Measurements from ENCODE around the gene TICRR.
"Not testable (repeated sequence)": the region's sequence is repeated elsewhere in the genome, so short reads cannot be mapped to it uniquely, and the experiment has no call there.

TICRR gene

DNA sequence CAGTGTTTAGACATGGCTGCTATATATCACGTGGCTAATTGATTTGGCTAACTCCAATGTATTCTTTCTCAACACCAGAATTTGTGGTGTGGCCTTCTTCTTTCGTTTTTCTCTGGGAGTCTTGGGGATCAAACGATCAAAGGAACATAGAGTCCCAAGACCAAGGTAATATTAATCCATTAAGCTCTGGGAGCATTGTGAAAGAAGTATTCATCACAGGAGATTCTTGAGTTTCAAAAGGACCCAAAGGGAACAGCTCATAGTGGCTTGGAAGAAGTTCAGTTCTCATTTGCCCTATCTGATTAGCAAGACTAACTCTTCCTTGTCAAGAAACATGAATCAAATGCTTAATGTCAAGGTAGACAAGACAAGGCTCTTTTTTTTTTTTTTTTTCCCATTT is 32.9 kb upstream of the TICRR start:
- Histone ChIP-seq H3K36me3 (ENCODE audit: control insufficient read depth, insufficient read depth, low read length) (no peaks in the 10 kb centered on the region), H3K4me1 (no peaks in the 10 kb centered on the region), H3K9ac (no peak overlapping the region), H3K4me3 (ENCODE audit: low read depth, low read length) (no peak overlapping the region), H3K27ac (no peak overlapping the region), H3K79me2 (no peaks in the 10 kb centered on the region), H2AFZ (no peak overlapping the region), H3K9me3 (ENCODE audit: control insufficient read depth, low read length) (no peaks in the 10 kb centered on the region), H3K27me3 (ENCODE audit: control insufficient read depth, insufficient read depth, low read length) (no peaks in the 10 kb centered on the region), H3K4me2 (ENCODE audit: low read length) (no peak overlapping the region)
- TF ChIP-seq, protein P1, sequence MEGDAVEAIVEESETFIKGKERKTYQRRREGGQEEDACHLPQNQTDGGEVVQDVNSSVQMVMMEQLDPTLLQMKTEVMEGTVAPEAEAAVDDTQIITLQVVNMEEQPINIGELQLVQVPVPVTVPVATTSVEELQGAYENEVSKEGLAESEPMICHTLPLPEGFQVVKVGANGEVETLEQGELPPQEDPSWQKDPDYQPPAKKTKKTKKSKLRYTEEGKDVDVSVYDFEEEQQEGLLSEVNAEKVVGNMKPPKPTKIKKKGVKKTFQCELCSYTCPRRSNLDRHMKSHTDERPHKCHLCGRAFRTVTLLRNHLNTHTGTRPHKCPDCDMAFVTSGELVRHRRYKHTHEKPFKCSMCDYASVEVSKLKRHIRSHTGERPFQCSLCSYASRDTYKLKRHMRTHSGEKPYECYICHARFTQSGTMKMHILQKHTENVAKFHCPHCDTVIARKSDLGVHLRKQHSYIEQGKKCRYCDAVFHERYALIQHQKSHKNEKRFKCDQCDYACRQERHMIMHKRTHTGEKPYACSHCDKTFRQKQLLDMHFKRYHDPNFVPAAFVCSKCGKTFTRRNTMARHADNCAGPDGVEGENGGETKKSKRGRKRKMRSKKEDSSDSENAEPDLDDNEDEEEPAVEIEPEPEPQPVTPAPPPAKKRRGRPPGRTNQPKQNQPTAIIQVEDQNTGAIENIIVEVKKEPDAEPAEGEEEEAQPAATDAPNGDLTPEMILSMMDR (IDR thresholded peaks at IDR 0.05) = no peak

DNA sequence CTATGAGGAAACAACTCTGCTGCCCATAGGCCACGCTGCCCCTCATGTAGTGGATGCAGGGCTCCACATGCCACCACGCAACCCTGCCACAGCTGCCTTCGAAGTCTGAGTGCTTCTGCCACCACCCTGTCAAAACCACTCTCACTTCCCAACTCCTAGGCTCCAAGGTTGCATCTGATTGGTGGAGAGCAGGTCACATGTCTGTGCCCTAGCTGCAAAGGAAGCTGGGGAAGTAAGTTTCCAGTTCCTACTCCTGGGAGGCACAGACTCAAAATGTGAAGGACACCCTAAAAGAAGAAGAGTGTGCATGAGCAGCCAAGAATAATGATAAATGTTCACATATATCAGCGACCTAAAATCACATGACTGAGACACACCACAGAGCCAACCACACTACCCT is 31.9 kb upstream of the TICRR start:
- no peaks in the 10 kb centered on the region for H3K9me3 ChIP-seq (ENCODE audit: control insufficient read depth, low read length)
- no peaks in the 10 kb centered on the region for H3K27me3 ChIP-seq (ENCODE audit: control insufficient read depth, insufficient read depth, low read length)
- H2AFZ ChIP-seq = no peak overlapping the region
- no peak overlapping the region for H3K9ac ChIP-seq
- H3K4me3 ChIP-seq (ENCODE audit: low read depth, low read length) = no peak overlapping the region
- H3K4me2 ChIP-seq (ENCODE audit: low read length) = no peak overlapping the region
- H3K4me1 ChIP-seq = no peaks in the 10 kb centered on the region
- no peaks in the 10 kb centered on the region for H3K79me2 ChIP-seq
- H3K27ac ChIP-seq = no peak overlapping the region
- no peaks in the 10 kb centered on the region for H3K36me3 ChIP-seq (ENCODE audit: control insufficient read depth, insufficient read depth, low read length)
- TF ChIP-seq, protein P1 (IDR thresholded peaks at IDR 0.05) = no peak

DNA sequence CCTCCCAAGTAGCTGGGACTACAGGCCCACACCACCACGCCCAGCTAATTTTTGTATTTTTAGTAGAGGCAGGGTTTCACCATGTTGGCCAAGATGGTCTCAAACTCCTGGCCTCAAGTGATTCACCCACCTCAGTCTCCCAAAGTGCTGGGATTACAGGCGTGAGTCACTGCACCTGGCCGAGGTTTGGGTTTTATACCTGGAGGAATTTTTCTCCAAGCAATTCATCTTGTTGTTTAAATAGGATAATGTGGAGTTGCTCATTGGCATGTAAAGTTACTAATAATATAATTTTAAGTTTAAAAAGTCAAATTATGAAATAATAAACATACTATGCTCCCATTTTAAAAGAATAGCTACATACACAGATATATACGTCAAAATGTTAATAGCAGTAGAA is 26.1 kb upstream of the TICRR start:
- H3K4me3 ChIP-seq (ENCODE audit: low read depth, low read length); H3K9me3 ChIP-seq (ENCODE audit: control insufficient read depth, low read length); H3K9ac ChIP-seq; H3K27ac ChIP-seq; H3K4me1 ChIP-seq; H3K36me3 ChIP-seq (ENCODE audit: control insufficient read depth, insufficient read depth, low read length); H2AFZ ChIP-seq; H3K79me2 ChIP-seq; H3K27me3 ChIP-seq (ENCODE audit: control insufficient read depth, insufficient read depth, low read length); H3K4me2 ChIP-seq (ENCODE audit: low read length): not testable (repeated sequence)

DNA sequence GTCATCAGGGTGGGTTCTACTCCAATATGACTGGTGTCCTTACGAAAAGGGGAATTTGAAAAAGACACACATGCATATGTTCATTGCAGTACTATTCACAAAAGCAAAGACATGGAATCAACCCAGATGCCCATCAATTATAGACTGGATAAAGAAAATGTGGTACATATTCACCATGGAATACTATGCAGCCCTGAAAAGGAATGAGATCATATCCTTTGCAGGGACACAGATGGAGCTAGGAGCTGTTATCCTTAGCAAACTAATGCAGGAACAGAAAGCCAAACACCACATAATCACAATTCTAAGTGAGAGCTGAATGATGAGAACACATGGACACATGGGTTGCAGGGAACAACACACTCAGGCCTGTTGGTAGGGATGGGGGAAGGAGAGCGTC is 24.8 kb upstream of the TICRR start:
- Histone ChIP-seq H2AFZ (no peak overlapping the region), H3K36me3 (ENCODE audit: control insufficient read depth, insufficient read depth, low read length) (no peaks in the 10 kb centered on the region), H3K4me3 (ENCODE audit: low read depth, low read length) (no peak overlapping the region), H3K9ac (no peak overlapping the region), H3K27ac (no peak overlapping the region), H3K9me3 (ENCODE audit: control insufficient read depth, low read length) (no peaks in the 10 kb centered on the region), H3K4me1 (no peaks in the 10 kb centered on the region), H3K27me3 (ENCODE audit: control insufficient read depth, insufficient read depth, low read length) (no peaks in the 10 kb centered on the region), H3K79me2 (no peaks in the 10 kb centered on the region), H3K4me2 (ENCODE audit: low read length) (no peak overlapping the region)
- TF ChIP-seq, protein P1 (IDR thresholded peaks at IDR 0.05) = no peak

DNA sequence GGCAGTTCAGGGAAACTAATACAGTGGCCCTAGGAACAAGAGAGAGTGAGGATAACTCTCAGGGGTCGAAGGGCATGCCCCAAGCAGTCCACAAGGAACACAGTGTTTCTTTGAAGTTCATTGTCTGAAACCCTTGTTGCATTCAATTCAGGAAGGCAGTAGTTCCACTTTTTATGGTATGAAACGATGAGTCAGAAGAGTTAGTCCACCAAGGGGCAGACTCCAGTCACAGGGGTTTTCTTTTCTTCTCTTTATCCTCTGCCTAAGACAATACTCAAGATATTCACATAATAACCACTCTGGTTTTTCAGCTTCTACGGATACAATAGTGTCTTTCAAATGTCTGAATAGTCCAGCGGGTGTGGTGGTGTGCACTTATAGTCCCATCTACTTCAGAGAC is 23.7 kb upstream of the TICRR start:
- Histone ChIP-seq H3K4me2 (ENCODE audit: low read length) (no peak overlapping the region), H3K9ac (no peak overlapping the region), H3K27me3 (ENCODE audit: control insufficient read depth, insufficient read depth, low read length) (no peaks in the 10 kb centered on the region), H3K9me3 (ENCODE audit: control insufficient read depth, low read length) (no peaks in the 10 kb centered on the region), H3K36me3 (ENCODE audit: control insufficient read depth, insufficient read depth, low read length) (no peaks in the 10 kb centered on the region), H3K79me2 (no peaks in the 10 kb centered on the region), H3K4me3 (ENCODE audit: low read depth, low read length) (no peak overlapping the region), H3K4me1 (no peaks in the 10 kb centered on the region), H3K27ac (no peak overlapping the region), H2AFZ (no peak overlapping the region)
- TF ChIP-seq, protein P1 (IDR thresholded peaks at IDR 0.05) = no peak

Measured in parathyroid adenoma (tissue), 2 donors.